ENCODE data around the gene CFAP99. TPM values are rescaled to one million over a fixed set of nuclear protein-coding genes. Genes with fewer than 3 reads are reported as not detected.

The CFAP99 gene
- total and polyA plus RNA-seq, 2 of the 4 experiments (the other 2 are of a cell fraction) = not detected

DNA sequence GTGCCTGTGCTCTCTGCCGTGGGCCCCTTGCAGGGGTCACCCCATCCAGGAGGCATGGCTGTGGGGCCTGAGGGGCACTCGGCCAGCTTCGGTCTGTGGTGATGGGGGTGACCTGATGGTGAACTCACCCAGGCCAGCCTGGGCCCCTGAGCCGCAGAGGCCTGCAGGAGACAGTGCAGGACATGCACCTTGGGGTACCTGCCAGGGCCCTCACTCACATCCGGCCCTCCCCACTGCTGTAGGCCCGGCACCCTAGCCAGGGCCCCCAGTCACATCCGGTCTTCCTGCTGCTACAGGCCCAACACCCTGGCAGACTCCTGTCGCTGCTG lies 7.3 kb downstream of the CFAP99 start:
- BruUV-seq (replicated peaks) = no TSS peak
- H4K91ac ChIP-seq (ENCODE audit: insufficient read depth, low read depth, low read length) = no peak overlapping the region
- H3K23ac ChIP-seq (ENCODE audit: low read depth, low read length) = no peak overlapping the region
- POLR2A ChIA-PET (ENCODE audit: unreplicated experiment) = no interaction called here
- no peak overlapping the region for H2AK5ac ChIP-seq (ENCODE audit: low read depth, low read length)
- H2BK15ac ChIP-seq (ENCODE audit: low read depth, low read length) = no peak overlapping the region
- H3K79me1 ChIP-seq (ENCODE audit: low read depth in 1 of 2, low read length in 2 of 2) = no peaks in the 10 kb centered on the region
- H3K4ac ChIP-seq (ENCODE audit: low read depth, low read length) = no peak overlapping the region
- no peak overlapping the region for H2AK9ac ChIP-seq (replicated peaks; ENCODE audit: low read depth, low read length, poor library complexity)
- H4K5ac ChIP-seq (ENCODE audit: low read depth, low read length) = no peak overlapping the region
- no peak overlapping the region for H3K56ac ChIP-seq (ENCODE audit: extremely low read depth, insufficient read depth, low read length)
- H2BK5ac ChIP-seq (ENCODE audit: low read depth, low read length, poor library complexity, severe bottlenecking) = no peak overlapping the region
- no peaks in the 10 kb centered on the region for H3K36me3 ChIP-seq (ENCODE audit: control insufficient read depth, insufficient read depth, low read length)
- H3K9me3 ChIP-seq (ENCODE audit: control insufficient read depth, insufficient read depth, low read length) = peaks cover 4% of the 10 kb centered on the region; the same call in 1 of the 2 replicates
- H2BK20ac ChIP-seq (ENCODE audit: low read depth, low read length) = no peak overlapping the region
- no peaks in the 10 kb centered on the region for H3K9me1 ChIP-seq (ENCODE audit: insufficient read depth, low read length)
- 53% methylated on average over 3 of the region's 8 CpGs; no CpG with 5 or more reads in 1 of the 2 experiments for WGBS, 2 experiments (ENCODE audit: extremely low coverage in 2 of 2, insufficient read length in 1 of 2)
- no peak overlapping the region for H3K18ac ChIP-seq (ENCODE audit: low read depth, low read length)
- intact Hi-C loops (cut with micrococcal nuclease) = no loop called here
- H2AFZ ChIP-seq (replicated peaks; ENCODE audit: low read length, poor library complexity) = no peak overlapping the region
- H3K4me1 ChIP-seq (ENCODE audit: control insufficient read depth, insufficient read depth, low read length) = no peaks in the 10 kb centered on the region
- H3K9ac ChIP-seq (ENCODE audit: low read depth, low read length) = no peak overlapping the region
- no peak overlapping the region for H3K4me2 ChIP-seq (ENCODE audit: low read depth, low read length)
- H2BK120ac ChIP-seq (ENCODE audit: low read depth, low read length) = no peak overlapping the region
- dilution Hi-C loops (cut with HindIII; ENCODE audit: low sequenced_read_pairs, unreplicated experiment) = no loop called here
- in situ Hi-C loops (cut with MboI; ENCODE audit: low sequenced_read_pairs) = no loop called here
- TF ChIP-seq MAZ (IDR thresholded peaks at IDR 0.05; ENCODE audit: borderline replicate concordance, low read depth, low read length) (no peak), MAFK (IDR thresholded peaks at IDR 0.05; ENCODE audit: low read depth, low read length) (no peak), RAD21 (IDR thresholded peaks at IDR 0.05; ENCODE audit: low read length) (no peak), CHD1 (IDR thresholded peaks at IDR 0.05; ENCODE audit: low read depth, low read length) (no peak), RFX5 (IDR thresholded peaks at IDR 0.05; ENCODE audit: low read depth, low read length) (no peak), POLR2A (IDR thresholded peaks at IDR 0.05; ENCODE audit: low read depth, low read length) (no peak), CEBPB (IDR thresholded peaks at IDR 0.05; ENCODE audit: low read depth, low read length) (no peak), USF2 (IDR thresholded peaks at IDR 0.05; ENCODE audit: low read depth, low read length) (no peak)
- TF ChIP-seq, protein P1, sequence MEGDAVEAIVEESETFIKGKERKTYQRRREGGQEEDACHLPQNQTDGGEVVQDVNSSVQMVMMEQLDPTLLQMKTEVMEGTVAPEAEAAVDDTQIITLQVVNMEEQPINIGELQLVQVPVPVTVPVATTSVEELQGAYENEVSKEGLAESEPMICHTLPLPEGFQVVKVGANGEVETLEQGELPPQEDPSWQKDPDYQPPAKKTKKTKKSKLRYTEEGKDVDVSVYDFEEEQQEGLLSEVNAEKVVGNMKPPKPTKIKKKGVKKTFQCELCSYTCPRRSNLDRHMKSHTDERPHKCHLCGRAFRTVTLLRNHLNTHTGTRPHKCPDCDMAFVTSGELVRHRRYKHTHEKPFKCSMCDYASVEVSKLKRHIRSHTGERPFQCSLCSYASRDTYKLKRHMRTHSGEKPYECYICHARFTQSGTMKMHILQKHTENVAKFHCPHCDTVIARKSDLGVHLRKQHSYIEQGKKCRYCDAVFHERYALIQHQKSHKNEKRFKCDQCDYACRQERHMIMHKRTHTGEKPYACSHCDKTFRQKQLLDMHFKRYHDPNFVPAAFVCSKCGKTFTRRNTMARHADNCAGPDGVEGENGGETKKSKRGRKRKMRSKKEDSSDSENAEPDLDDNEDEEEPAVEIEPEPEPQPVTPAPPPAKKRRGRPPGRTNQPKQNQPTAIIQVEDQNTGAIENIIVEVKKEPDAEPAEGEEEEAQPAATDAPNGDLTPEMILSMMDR (conservative IDR thresholded peaks at IDR 0.05; ENCODE audit: low read depth, low read length) = no peak
- TF ChIP-seq, protein P2, sequence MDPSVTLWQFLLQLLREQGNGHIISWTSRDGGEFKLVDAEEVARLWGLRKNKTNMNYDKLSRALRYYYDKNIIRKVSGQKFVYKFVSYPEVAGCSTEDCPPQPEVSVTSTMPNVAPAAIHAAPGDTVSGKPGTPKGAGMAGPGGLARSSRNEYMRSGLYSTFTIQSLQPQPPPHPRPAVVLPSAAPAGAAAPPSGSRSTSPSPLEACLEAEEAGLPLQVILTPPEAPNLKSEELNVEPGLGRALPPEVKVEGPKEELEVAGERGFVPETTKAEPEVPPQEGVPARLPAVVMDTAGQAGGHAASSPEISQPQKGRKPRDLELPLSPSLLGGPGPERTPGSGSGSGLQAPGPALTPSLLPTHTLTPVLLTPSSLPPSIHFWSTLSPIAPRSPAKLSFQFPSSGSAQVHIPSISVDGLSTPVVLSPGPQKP (IDR thresholded peaks at IDR 0.05; ENCODE audit: borderline replicate concordance, low read depth, low read length) = no peak
- no peak overlapping the region for H3K14ac ChIP-seq (replicated peaks; ENCODE audit: low read depth, low read length)
- no peak for ATAC-seq (ENCODE audit: low read depth)
- H4K20me1 ChIP-seq (ENCODE audit: insufficient read depth, low read length) = peaks cover 7% of the 10 kb centered on the region
- H3K27me3 ChIP-seq (ENCODE audit: control insufficient read depth, insufficient read depth, low read length) = peaks cover 24% of the 10 kb centered on the region
- DNase-seq = no peak
- no peak overlapping the region for H3K27ac ChIP-seq (ENCODE audit: insufficient read depth, low read length)
- CTCF ChIA-PET = no interaction called here
- no peak overlapping the region for H3K4me3 ChIP-seq (ENCODE audit: insufficient read depth, low read depth, low read length)
- H4K8ac ChIP-seq (ENCODE audit: low read depth in 2 of 2, low read length in 2 of 2) = no peak overlapping the region

All from IMR-90 (cell line).